K562 (cell line): ENCODE data around the gene MVK. TPM values are rescaled to one million over a fixed set of nuclear protein-coding genes. Genes with fewer than 3 reads are reported as not detected.

Experiments used
- FIP1L1 ChIP-seq: fragments of 200-400 bp; formaldehyde crosslinking; IDR thresholded peaks from 2 replicates; pipeline ENCODE4 v1.6.1; 2018; ENCODE audit warnings: mild to moderate bottlenecking, low read depth, low read length; ENCODE audit not compliant: poor library complexity, severe bottlenecking
- FOXP4 ChIP-seq: sonication (generic); formaldehyde crosslinking; IDR thresholded peaks from 2 replicates; pipeline ENCODE4 v1.8.0; 2022; ENCODE audit warnings: mild to moderate bottlenecking, missing genetic modification reagents, borderline replicate concordance
- FUS ChIP-seq: fragments of 200-400 bp; formaldehyde crosslinking; optimal IDR thresholded peaks from 2 replicates; pipeline ENCODE3; 2017; ENCODE audit warnings: low read depth, low read length
- HLTF ChIP-seq: fragments of 450-650 bp; IDR thresholded peaks from 2 replicates; pipeline ENCODE4 v1.6.1; 2016
- HMBOX1 ChIP-seq: sonication (generic); IDR thresholded peaks from 2 replicates; pipeline ENCODE4 v1.6.1; 2016
- HNRNPK ChIP-seq: fragments of 200-400 bp; formaldehyde crosslinking; IDR thresholded peaks from one replicate; pipeline ENCODE4 v1.6.1; 2018; ENCODE audit warnings: mild to moderate bottlenecking, low read depth, low read length; ENCODE audit not compliant: poor library complexity, severe bottlenecking
- ID3 ChIP-seq, 2 experiments: fragments of 250-450 bp in 1 of 2; fragments of 450-650 bp in 1 of 2; sonication (Bioruptor Pico) in 1 of 2; IDR thresholded peaks; 2 replicates each; pipeline versions ENCODE4 v1.6.1 to v1.8.0; 2016 to 2021; ENCODE audit warnings: mild to moderate bottlenecking in 2 of 2, moderate library complexity in 2 of 2, missing compliant biosample characterization in 1 of 2, missing genetic modification characterization in 1 of 2
- NFIX ChIP-seq: fragments of 250-450 bp; sonication (Bioruptor Pico); IDR thresholded peaks from 2 replicates; pipeline ENCODE4 v1.4.0; 2020; ENCODE audit warnings: low read depth, mild to moderate bottlenecking, moderate library complexity
- NR3C1 ChIP-seq: sonication (generic); formaldehyde crosslinking; IDR thresholded peaks from 2 replicates; pipeline ENCODE4 v1.8.1; 2022; ENCODE audit warnings: missing genetic modification reagents
- POLR3A ChIP-seq: IDR thresholded peaks from 2 replicates; pipeline ENCODE4 v1.6.1; 2011; ENCODE audit warnings: borderline replicate concordance, mild to moderate bottlenecking, moderate library complexity; ENCODE audit not compliant: insufficient read length, insufficient read depth; ENCODE audit errors: extremely low read depth
- SIN3B ChIP-seq: fragments of 450-650 bp; IDR thresholded peaks from 2 replicates; pipeline ENCODE4 v1.6.1; 2017; ENCODE audit warnings: low read depth, mild to moderate bottlenecking, moderate library complexity
- SMARCB1 ChIP-seq: IDR thresholded peaks from 2 replicates; pipeline ENCODE4 v1.6.1; 2011; ENCODE audit warnings: improper control_type of control experiment, low read depth; ENCODE audit not compliant: insufficient read length
- SMARCC2 ChIP-seq: fragments of 450-650 bp; IDR thresholded peaks from 2 replicates; pipeline ENCODE4 v1.6.1; 2017; ENCODE audit warnings: antibody characterized with exemption, moderate library complexity, mild to moderate bottlenecking, low read depth
- SNIP1 ChIP-seq: fragments of 450-650 bp; IDR thresholded peaks from 2 replicates; pipeline ENCODE4 v1.7.1; 2017; ENCODE audit warnings: low read depth, mild to moderate bottlenecking
- TAF1 ChIP-seq: IDR thresholded peaks from 2 replicates; pipeline ENCODE4 v1.6.1; 2011; ENCODE audit warnings: mild to moderate bottlenecking, low read length, moderate library complexity; ENCODE audit not compliant: insufficient read depth, control insufficient read depth, severe bottlenecking; ENCODE audit errors: extremely low read depth
- TCF7L2 ChIP-seq: fragments of 150-350 bp; IDR thresholded peaks from 2 replicates; pipeline ENCODE4 v1.6.1; 2016; ENCODE audit warnings: low read depth, mild to moderate bottlenecking, low read length, moderate library complexity
- ZC3H11A ChIP-seq: IDR thresholded peaks from 2 replicates; pipeline ENCODE4 v1.6.1; 2012; ENCODE audit warnings: low read depth, low read length, improper control_type of control experiment
- ZKSCAN8 ChIP-seq: fragments of 200-800 bp; sonication (Bioruptor generic); IDR thresholded peaks from 2 replicates; pipeline ENCODE4 v1.6.1; 2016; ENCODE audit warnings: missing genetic modification characterization, missing compliant biosample characterization
- ZNF445 ChIP-seq: fragments of 250-450 bp; sonication (Bioruptor Pico); IDR thresholded peaks from 2 replicates; pipeline ENCODE4 v1.4.0; 2020; ENCODE audit warnings: low read depth, mild to moderate bottlenecking, moderate library complexity
- ZNF639 ChIP-seq, 2 experiments: fragments of 200-800 bp in 1 of 2; sonication (Bioruptor generic) in 1 of 2; sonication (generic) in 1 of 2; formaldehyde crosslinking in 1 of 2; IDR thresholded peaks in 1 of 2; conservative IDR thresholded peaks in 1 of 2; 2 replicates each; pipeline versions ENCODE4 v1.5.0 to v1.6.1; 2016 to 2020; ENCODE audit warnings: missing compliant biosample characterization in 1 of 2, missing genetic modification characterization in 1 of 2, missing genetic modification reagents in 1 of 2
- polyA plus RNA-seq, 8 experiments: library from polyadenylated mRNA; depleted of rRNA in 4 of 8; stranded (reverse) in 5 of 8; unstranded in 3 of 8; fragments of >200 nt; fragmentation: Nextera tagmentation in 2 of 8; fragmentation: Illumina TruSeq in 1 of 8; extraction: Ambion mirVana in 2 of 8; extraction: Trizol in 1 of 8; gene quantifications; 2 replicates each; pipeline versions ENCODE4 v1.2.1 to v1.2.3, GENCODE V29; 2011 to 2014; ENCODE audit warnings: inconsistent platforms in 1 of 8, missing spikeins in 1 of 8
- total RNA-seq, 7 experiments: library from RNA; depleted of rRNA in 6 of 7; stranded (reverse); fragments of >200 nt in 6 of 7; fragmentation: Illumina TruSeq in 2 of 7; extraction: Trizol in 2 of 7; gene quantifications; 2 replicates each; pipeline versions ENCODE4 v1.2.1 to v1.2.3, GENCODE V29; 2011 to 2021; ENCODE audit warnings: low replicate concordance in 1 of 7

The MVK gene
- total and polyA plus RNA-seq, 9 of the 15 experiments (the other 6 are each of a cell fraction or from before 2014, with no cell fraction given): 0.41 to 33.6 (median 18.8) TPM

DNA sequence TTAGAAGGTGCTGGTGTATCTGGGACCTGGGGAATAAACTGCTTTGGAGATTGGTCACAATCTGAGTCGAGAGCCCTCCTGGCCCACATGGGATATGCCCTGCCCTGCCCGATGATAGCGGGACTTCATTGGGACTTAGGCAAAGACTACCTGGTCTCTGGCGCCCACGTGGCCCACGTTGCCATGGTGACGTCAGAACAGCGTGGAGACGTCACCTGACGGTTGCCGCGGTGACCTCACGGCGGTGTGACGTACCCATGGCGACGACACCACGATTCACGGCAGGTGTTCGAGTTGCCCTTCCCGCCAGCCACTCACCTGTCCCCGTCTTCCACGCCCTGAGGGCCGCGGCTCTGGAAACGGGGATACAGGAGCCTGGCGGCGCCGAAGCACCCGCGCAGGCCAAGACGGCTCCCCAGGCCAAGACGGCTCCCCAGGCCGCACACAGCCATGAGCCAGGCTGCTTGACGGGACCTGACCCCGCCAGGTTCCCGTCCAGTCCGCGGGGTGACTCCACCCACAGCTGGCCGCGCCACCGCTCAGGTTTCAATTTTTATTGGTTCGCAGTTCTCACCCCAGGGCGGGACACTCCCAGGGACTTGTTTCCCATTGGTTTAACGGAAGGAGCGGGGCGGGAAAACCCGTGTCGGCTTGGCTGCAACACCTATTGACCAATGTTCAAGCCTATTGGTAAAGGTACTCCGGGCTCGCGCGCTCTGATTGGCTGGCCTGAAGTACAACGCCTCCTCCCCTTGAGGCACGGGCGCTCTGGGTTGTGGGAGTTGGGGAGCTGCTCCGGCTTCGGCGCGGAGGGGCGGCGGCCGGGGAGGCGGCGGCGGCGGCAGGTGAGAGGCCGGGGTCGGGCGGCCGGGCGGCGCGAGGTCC lies at the start of gene MVK, which contains the start of gene MMAB (continued):
- no peak for TF ChIP-seq FOXP4
- no peak for TF ChIP-seq HMBOX1
- TF ChIP-seq HLTF: peak; percentile 62; the same call in 1 of the 2 replicates
- peak; percentile 22; the same call in 1 of the 2 replicates for TF ChIP-seq SNIP1
- no peak for TF ChIP-seq SMARCB1
- TF ChIP-seq ZNF639 (CRISPR knock-in tag; conservative IDR thresholded peaks at IDR 0.05 in 1 of 2, IDR thresholded peaks at IDR 0.05 in 1 of 2): no peak
- TF ChIP-seq POLR3A: no peak
- TF ChIP-seq SIN3B: peak; percentile 83
- no peak for TF ChIP-seq ZKSCAN8
- no peak for TF ChIP-seq ZNF445
- no peak for TF ChIP-seq TCF7L2
- TF ChIP-seq HNRNPK: no peak
- no peak for TF ChIP-seq ID3 (CRISPR knock-in tag; IDR thresholded peaks at IDR 0.05)
- peak; percentile 90 for TF ChIP-seq ID3 (tag; IDR thresholded peaks at IDR 0.05)
- TF ChIP-seq FIP1L1: peak; percentile 93
- peak; percentile 58 for TF ChIP-seq TAF1
- peak; percentile 58; the same call in 1 of the 2 replicates for TF ChIP-seq SMARCC2
- peak; percentile 41; the same call in 1 of the 2 replicates for TF ChIP-seq NR3C1 (CRISPR knock-in tag)
- TF ChIP-seq ZC3H11A: no peak
- TF ChIP-seq NFIX (CRISPR knock-in tag): no peak
- no peak for TF ChIP-seq FUS
